Measurements from ENCODE around the gene IMMP2L. TPM values are rescaled to one million over a fixed set of nuclear protein-coding genes. Genes with fewer than 3 reads are reported as not detected.

Gene IMMP2L
- total RNA-seq, 1 experiment from 2014 or later: 17.2 TPM

GRCh38 chr7:110975486-110975885 lies 586.8 kb downstream of the IMMP2L start:
- H3K36me3 ChIP-seq (ENCODE audit: insufficient read depth, low read length): no peaks in the 10 kb centered on the region
- H3K9me3 ChIP-seq (ENCODE audit: low read length): peaks cover 14% of the 10 kb centered on the region; the same call in 1 of the 2 replicates
- no peaks in the 10 kb centered on the region for H3K4me1 ChIP-seq (ENCODE audit: low read length)
- H3K4me2 ChIP-seq (ENCODE audit: low read depth, low read length, poor library complexity, severe bottlenecking): no peak overlapping the region
- no peaks in the 10 kb centered on the region for H3K79me2 ChIP-seq (ENCODE audit: low read length)
- no peak overlapping the region for H3K4me3 ChIP-seq (ENCODE audit: low read length)
- no peak overlapping the region for H3K27ac ChIP-seq (ENCODE audit: low read length)
- no peak overlapping the region for H2AFZ ChIP-seq (ENCODE audit: low read length)
- no peaks in the 10 kb centered on the region for H4K20me1 ChIP-seq (ENCODE audit: insufficient read depth, low read depth, low read length)
- H3K9me2 ChIP-seq (replicated peaks; ENCODE audit: insufficient read depth, low read length): no peaks in the 10 kb centered on the region
- H3K27me3 ChIP-seq (ENCODE audit: low read length): no peaks in the 10 kb centered on the region
- H3K9ac ChIP-seq (ENCODE audit: low read length): no peak overlapping the region
- no peak for DNase-seq

GRCh38 chr7:110974441-110974840 lies 587.9 kb downstream of the IMMP2L start:
- H3K9me2 ChIP-seq (replicated peaks; ENCODE audit: insufficient read depth, low read length): no peaks in the 10 kb centered on the region
- H3K36me3 ChIP-seq (ENCODE audit: insufficient read depth, low read length): no peaks in the 10 kb centered on the region
- DNase-seq: no peak
- no peak overlapping the region for H3K9ac ChIP-seq (ENCODE audit: low read length)
- H3K27ac ChIP-seq (ENCODE audit: low read length): no peak overlapping the region
- H3K9me3 ChIP-seq (ENCODE audit: low read length): peaks cover 16% of the 10 kb centered on the region; the same call in 1 of the 2 replicates
- H4K20me1 ChIP-seq (ENCODE audit: insufficient read depth, low read depth, low read length): no peaks in the 10 kb centered on the region
- H3K79me2 ChIP-seq (ENCODE audit: low read length): no peaks in the 10 kb centered on the region
- no peaks in the 10 kb centered on the region for H3K4me1 ChIP-seq (ENCODE audit: low read length)
- H3K4me3 ChIP-seq (ENCODE audit: low read length): no peak overlapping the region
- H2AFZ ChIP-seq (ENCODE audit: low read length): no peak overlapping the region
- no peaks in the 10 kb centered on the region for H3K27me3 ChIP-seq (ENCODE audit: low read length)
- H3K4me2 ChIP-seq (ENCODE audit: low read depth, low read length, poor library complexity, severe bottlenecking): no peak overlapping the region

GRCh38 chr7:110973196-110973990 lies 588.9 kb downstream of the IMMP2L start:
- H3K4me3 ChIP-seq (ENCODE audit: low read length): no peak overlapping the region
- no peaks in the 10 kb centered on the region for H3K79me2 ChIP-seq (ENCODE audit: low read length)
- DNase-seq: no peak
- H3K4me2 ChIP-seq (ENCODE audit: low read depth, low read length, poor library complexity, severe bottlenecking): no peak overlapping the region
- H4K20me1 ChIP-seq (ENCODE audit: insufficient read depth, low read depth, low read length): no peaks in the 10 kb centered on the region
- no peak overlapping the region for H3K9ac ChIP-seq (ENCODE audit: low read length)
- no peak overlapping the region for H2AFZ ChIP-seq (ENCODE audit: low read length)
- H3K4me1 ChIP-seq (ENCODE audit: low read length): no peaks in the 10 kb centered on the region
- no peak overlapping the region for H3K27ac ChIP-seq (ENCODE audit: low read length)
- no peaks in the 10 kb centered on the region for H3K9me2 ChIP-seq (replicated peaks; ENCODE audit: insufficient read depth, low read length)
- no peaks in the 10 kb centered on the region for H3K27me3 ChIP-seq (ENCODE audit: low read length)
- peaks cover 22% of the 10 kb centered on the region for H3K9me3 ChIP-seq (ENCODE audit: low read length)
- no peaks in the 10 kb centered on the region for H3K36me3 ChIP-seq (ENCODE audit: insufficient read depth, low read length)

- Histone ChIP-seq H2AFZ (ENCODE audit: low read length) (no peak overlapping the region), H3K9me2 (replicated peaks; ENCODE audit: insufficient read depth, low read length) (no peaks in the 10 kb centered on the region), H3K27ac (ENCODE audit: low read length) (no peak overlapping the region), H3K4me2 (ENCODE audit: low read depth, low read length, poor library complexity, severe bottlenecking) (no peak overlapping the region), H3K9ac (ENCODE audit: low read length) (no peak overlapping the region), H3K79me2 (ENCODE audit: low read length) (no peaks in the 10 kb centered on the region), H4K20me1 (ENCODE audit: insufficient read depth, low read depth, low read length) (no peaks in the 10 kb centered on the region), H3K4me3 (ENCODE audit: low read length) (no peak overlapping the region), H3K9me3 (ENCODE audit: low read length) (peaks cover 39% of the 10 kb centered on the region), H3K4me1 (ENCODE audit: low read length) (no peaks in the 10 kb centered on the region), H3K27me3 (ENCODE audit: low read length) (no peaks in the 10 kb centered on the region), H3K36me3 (ENCODE audit: insufficient read depth, low read length) (no peaks in the 10 kb centered on the region)
- DNase-seq: no peak
Observed at GRCh38 chr7:110964775-110965174, 597.5 kb downstream of the IMMP2L start.

- H3K9me2 ChIP-seq (replicated peaks; ENCODE audit: insufficient read depth, low read length): no peaks in the 10 kb centered on the region
- H3K4me2 ChIP-seq (ENCODE audit: low read depth, low read length, poor library complexity, severe bottlenecking): no peak overlapping the region
- no peak overlapping the region for H3K27ac ChIP-seq (ENCODE audit: low read length)
- H3K27me3 ChIP-seq (ENCODE audit: low read length): no peaks in the 10 kb centered on the region
- H3K79me2 ChIP-seq (ENCODE audit: low read length): no peaks in the 10 kb centered on the region
- no peak overlapping the region for H3K9ac ChIP-seq (ENCODE audit: low read length)
- H3K9me3 ChIP-seq (ENCODE audit: low read length): peaks cover 35% of the 10 kb centered on the region
- no peaks in the 10 kb centered on the region for H3K36me3 ChIP-seq (ENCODE audit: insufficient read depth, low read length)
- no peaks in the 10 kb centered on the region for H3K4me1 ChIP-seq (ENCODE audit: low read length)
- H3K4me3 ChIP-seq (ENCODE audit: low read length): no peak overlapping the region
- no peaks in the 10 kb centered on the region for H4K20me1 ChIP-seq (ENCODE audit: insufficient read depth, low read depth, low read length)
- no peak overlapping the region for H2AFZ ChIP-seq (ENCODE audit: low read length)
- DNase-seq: no peak
Observed at GRCh38 chr7:110962826-110963225, 599.5 kb downstream of the IMMP2L start.

GRCh38 chr7:110962374-110962773 lies 599.9 kb downstream of the IMMP2L start:
- Histone ChIP-seq H3K9ac (ENCODE audit: low read length) (no peak overlapping the region), H3K27me3 (ENCODE audit: low read length) (no peaks in the 10 kb centered on the region), H3K4me1 (ENCODE audit: low read length) (no peaks in the 10 kb centered on the region), H4K20me1 (ENCODE audit: insufficient read depth, low read depth, low read length) (no peaks in the 10 kb centered on the region), H3K27ac (ENCODE audit: low read length) (no peak overlapping the region), H3K9me2 (replicated peaks; ENCODE audit: insufficient read depth, low read length) (no peaks in the 10 kb centered on the region), H3K9me3 (ENCODE audit: low read length) (peaks cover 34% of the 10 kb centered on the region), H2AFZ (ENCODE audit: low read length) (no peak overlapping the region), H3K79me2 (ENCODE audit: low read length) (no peaks in the 10 kb centered on the region), H3K4me2 (ENCODE audit: low read depth, low read length, poor library complexity, severe bottlenecking) (no peak overlapping the region), H3K36me3 (ENCODE audit: insufficient read depth, low read length) (no peaks in the 10 kb centered on the region), H3K4me3 (ENCODE audit: low read length) (no peak overlapping the region)
- DNase-seq: no peak

- DNase-seq: no peak
- H4K20me1 ChIP-seq (ENCODE audit: insufficient read depth, low read depth, low read length): no peaks in the 10 kb centered on the region
- no peak overlapping the region for H2AFZ ChIP-seq (ENCODE audit: low read length)
- H3K4me1 ChIP-seq (ENCODE audit: low read length): no peaks in the 10 kb centered on the region
- no peaks in the 10 kb centered on the region for H3K9me2 ChIP-seq (replicated peaks; ENCODE audit: insufficient read depth, low read length)
- H3K9ac ChIP-seq (ENCODE audit: low read length): no peak overlapping the region
- H3K27ac ChIP-seq (ENCODE audit: low read length): no peak overlapping the region
- H3K9me3 ChIP-seq (ENCODE audit: low read length): peaks cover 31% of the 10 kb centered on the region
- H3K4me3 ChIP-seq (ENCODE audit: low read length): no peak overlapping the region
- H3K27me3 ChIP-seq (ENCODE audit: low read length): no peaks in the 10 kb centered on the region
- no peak overlapping the region for H3K4me2 ChIP-seq (ENCODE audit: low read depth, low read length, poor library complexity, severe bottlenecking)
- no peaks in the 10 kb centered on the region for H3K36me3 ChIP-seq (ENCODE audit: insufficient read depth, low read length)
- no peaks in the 10 kb centered on the region for H3K79me2 ChIP-seq (ENCODE audit: low read length)
Observed at GRCh38 chr7:110960811-110961210, 601.5 kb downstream of the IMMP2L start.

- no peaks in the 10 kb centered on the region for H3K9me2 ChIP-seq (replicated peaks; ENCODE audit: insufficient read depth, low read length)
- no peak overlapping the region for H3K9ac ChIP-seq (ENCODE audit: low read length)
- H3K4me3 ChIP-seq (ENCODE audit: low read length): no peak overlapping the region
- no peak overlapping the region for H3K27ac ChIP-seq (ENCODE audit: low read length)
- no peaks in the 10 kb centered on the region for H3K27me3 ChIP-seq (ENCODE audit: low read length)
- no peak overlapping the region for H2AFZ ChIP-seq (ENCODE audit: low read length)
- no peak overlapping the region for H3K4me2 ChIP-seq (ENCODE audit: low read depth, low read length, poor library complexity, severe bottlenecking)
- no peaks in the 10 kb centered on the region for H3K36me3 ChIP-seq (ENCODE audit: insufficient read depth, low read length)
- no peaks in the 10 kb centered on the region for H3K79me2 ChIP-seq (ENCODE audit: low read length)
- peaks cover 22% of the 10 kb centered on the region for H3K9me3 ChIP-seq (ENCODE audit: low read length)
- DNase-seq: no peak
- no peaks in the 10 kb centered on the region for H3K4me1 ChIP-seq (ENCODE audit: low read length)
- no peaks in the 10 kb centered on the region for H4K20me1 ChIP-seq (ENCODE audit: insufficient read depth, low read depth, low read length)
Observed at GRCh38 chr7:110948280-110948679, 614.0 kb downstream of the IMMP2L start.

All from Karpas-422 (cell line).